Mononuclear cell (primary cell): Measurements from ENCODE around the gene RPL28. TPM values are rescaled to one million over a fixed set of nuclear protein-coding genes. Genes with fewer than 3 reads are reported as not detected.
"Not testable (repeated sequence)": the region's sequence is repeated elsewhere in the genome, so short reads cannot be mapped to it uniquely, and the experiment has no call there.

ENCODE experiments used
- H3K27me3 ChIP-seq: 2 replicates; pipeline ENCODE4 v1.6.0; 2011; ENCODE audit warnings: low read length, control low read depth; ENCODE audit not compliant: insufficient read depth
- H3K4me1 ChIP-seq: 2 replicates; pipeline ENCODE4 v1.5.1; 2011; ENCODE audit warnings: mild to moderate bottlenecking, low read length, control low read depth; ENCODE audit not compliant: insufficient read depth
- H3K4me3 ChIP-seq: 2 replicates; pipeline ENCODE4 v1.5.1; 2011; ENCODE audit warnings: mild to moderate bottlenecking, low read length, moderate library complexity
- H3K9me3 ChIP-seq: 2 replicates; pipeline ENCODE4 v1.5.1; 2011; ENCODE audit warnings: low read depth, mild to moderate bottlenecking, control low read depth, low read length
- total RNA-seq: library from RNA; depleted of rRNA; stranded (reverse); fragments of >200 nt; gene quantifications from one replicate; pipeline ENCODE4 v1.2.3, GENCODE V29; 2012

The RPL28 gene
- total RNA-seq, 1 donor: 605 TPM

DNA sequence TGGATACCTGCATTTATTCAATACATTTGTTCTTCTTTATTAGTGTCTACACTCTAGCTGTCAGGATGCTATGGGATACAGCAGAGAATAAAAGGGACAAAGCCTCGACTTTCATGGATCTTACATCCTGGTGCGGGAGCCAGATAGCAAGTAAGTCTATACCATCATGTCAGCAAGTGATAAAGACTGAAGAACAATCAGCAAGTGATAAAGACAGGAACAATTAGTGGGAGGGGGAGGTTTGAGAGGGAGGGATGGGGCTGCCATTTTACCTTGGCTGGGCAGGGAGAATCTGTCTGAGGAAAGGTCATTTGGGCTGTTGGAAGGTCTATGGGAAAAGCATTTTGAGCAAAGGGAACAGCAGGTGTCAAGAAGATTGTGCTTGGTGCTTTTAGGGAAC, 24.4 kb downstream of the RPL28 start:
- H3K27me3 ChIP-seq: no peaks in the 10 kb centered on the region
- H3K4me1 ChIP-seq: peaks cover 25% of the 10 kb centered on the region
- H3K9me3 ChIP-seq: no peaks in the 10 kb centered on the region
- no peak overlapping the region for H3K4me3 ChIP-seq

DNA sequence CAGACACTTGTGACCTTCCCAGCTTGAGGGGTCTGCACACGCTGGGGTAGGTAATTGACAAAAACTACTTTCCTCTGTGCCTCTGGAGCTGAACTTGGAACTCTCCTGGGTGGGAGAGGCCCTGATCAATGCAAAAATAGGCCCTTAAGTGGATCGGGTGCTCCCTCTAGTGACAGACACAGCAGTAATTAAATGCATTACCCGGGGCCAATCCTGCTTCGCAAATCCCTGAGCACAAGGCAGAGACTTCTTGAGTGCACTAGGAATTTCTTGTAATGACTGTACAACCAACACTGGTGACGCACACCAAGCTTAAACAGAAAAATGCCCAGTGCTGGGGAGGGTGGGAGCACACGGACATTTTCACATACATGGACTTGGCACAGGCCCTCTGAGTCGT, 32.5 kb downstream of the RPL28 start:
- no peak overlapping the region for H3K4me3 ChIP-seq
- no peaks in the 10 kb centered on the region for H3K27me3 ChIP-seq
- H3K4me1 ChIP-seq: peaks cover 17% of the 10 kb centered on the region
- H3K9me3 ChIP-seq: no peaks in the 10 kb centered on the region

GRCh38 chr19:55419103-55419502, 33.4 kb downstream of the RPL28 start:
- no peak overlapping the region for H3K4me3 ChIP-seq
- no peaks in the 10 kb centered on the region for H3K27me3 ChIP-seq
- H3K9me3 ChIP-seq: no peaks in the 10 kb centered on the region
- H3K4me1 ChIP-seq: peaks cover 17% of the 10 kb centered on the region

GRCh38 chr19:55419624-55420236, 34.0 kb downstream of the RPL28 start:
- no peaks in the 10 kb centered on the region for H3K27me3 ChIP-seq
- no peak overlapping the region for H3K4me3 ChIP-seq
- peaks cover 17% of the 10 kb centered on the region for H3K4me1 ChIP-seq
- no peaks in the 10 kb centered on the region for H3K9me3 ChIP-seq

DNA sequence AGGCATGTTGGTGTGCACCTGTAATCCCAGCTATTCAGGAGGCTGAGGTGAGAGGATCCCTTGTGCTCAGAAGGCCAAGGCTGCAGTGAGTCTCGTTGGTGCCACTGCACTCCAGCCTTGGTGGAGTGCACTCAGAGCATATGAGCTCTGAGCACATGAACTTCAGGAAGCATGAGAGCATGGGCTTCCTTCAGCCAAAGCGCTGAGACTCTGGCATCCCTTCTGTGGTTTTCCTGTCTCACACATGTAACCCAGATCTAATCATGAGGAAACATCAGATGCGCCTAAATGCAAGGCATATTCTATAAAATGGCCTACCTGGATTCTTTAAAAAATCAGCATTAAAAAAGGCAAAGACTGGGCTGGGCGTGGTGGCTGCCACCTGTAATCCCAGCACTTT, 35.5 kb downstream of the RPL28 start:
- H3K27me3 ChIP-seq, H3K4me3 ChIP-seq, H3K9me3 ChIP-seq: not testable (repeated sequence)
- H3K4me1 ChIP-seq: peaks cover 17% of the 10 kb centered on the region

- Histone ChIP-seq H3K4me1 (peaks cover 12% of the 10 kb centered on the region), H3K9me3 (no peaks in the 10 kb centered on the region), H3K27me3 (no peaks in the 10 kb centered on the region), H3K4me3 (no peak overlapping the region)
These were observed 37.7 kb downstream of the RPL28 start for GRCh38 chr19:55423225-55424005.

- Histone ChIP-seq H3K9me3 (no peaks in the 10 kb centered on the region), H3K4me1 (peaks cover 12% of the 10 kb centered on the region), H3K4me3 (no peak overlapping the region), H3K27me3 (no peaks in the 10 kb centered on the region)
These were observed 38.8 kb downstream of the RPL28 start for GRCh38 chr19:55424518-55424917.

GRCh38 chr19:55426042-55426441, 40.3 kb downstream of the RPL28 start:
- Histone ChIP-seq H3K4me3 (no peak overlapping the region), H3K27me3 (peaks cover 2% of the 10 kb centered on the region), H3K9me3 (no peaks in the 10 kb centered on the region), H3K4me1 (peaks cover 11% of the 10 kb centered on the region)

GRCh38 chr19:55431183-55431582, 45.5 kb downstream of the RPL28 start:
- Histone ChIP-seq H3K27me3 (peaks cover 30% of the 10 kb centered on the region), H3K9me3 (no peaks in the 10 kb centered on the region), H3K4me1 (no peaks in the 10 kb centered on the region), H3K4me3 (no peak overlapping the region)

GRCh38 chr19:55432241-55432959, 46.7 kb downstream of the RPL28 start:
- Histone ChIP-seq H3K27me3 (peaks cover 35% of the 10 kb centered on the region), H3K4me1 (no peaks in the 10 kb centered on the region), H3K4me3 (no peak overlapping the region)

GRCh38 chr19:55433292-55433691, 47.6 kb downstream of the RPL28 start:
- peaks cover 38% of the 10 kb centered on the region for H3K27me3 ChIP-seq
- H3K4me3 ChIP-seq: no peak overlapping the region
- no peaks in the 10 kb centered on the region for H3K9me3 ChIP-seq

More at GRCh38 chr19:55432241-55432959, 46.7 kb downstream of the RPL28 start:
- no peaks in the 10 kb centered on the region for H3K9me3 ChIP-seq

GRCh38 chr19:55434356-55434919, 48.7 kb downstream of the RPL28 start:
- peaks cover 48% of the 10 kb centered on the region for H3K27me3 ChIP-seq
- no peak overlapping the region for H3K4me3 ChIP-seq
- no peaks in the 10 kb centered on the region for H3K9me3 ChIP-seq
- H3K4me1 ChIP-seq: no peaks in the 10 kb centered on the region

More at GRCh38 chr19:55433292-55433691, 47.6 kb downstream of the RPL28 start:
- H3K4me1 ChIP-seq: no peaks in the 10 kb centered on the region

DNA sequence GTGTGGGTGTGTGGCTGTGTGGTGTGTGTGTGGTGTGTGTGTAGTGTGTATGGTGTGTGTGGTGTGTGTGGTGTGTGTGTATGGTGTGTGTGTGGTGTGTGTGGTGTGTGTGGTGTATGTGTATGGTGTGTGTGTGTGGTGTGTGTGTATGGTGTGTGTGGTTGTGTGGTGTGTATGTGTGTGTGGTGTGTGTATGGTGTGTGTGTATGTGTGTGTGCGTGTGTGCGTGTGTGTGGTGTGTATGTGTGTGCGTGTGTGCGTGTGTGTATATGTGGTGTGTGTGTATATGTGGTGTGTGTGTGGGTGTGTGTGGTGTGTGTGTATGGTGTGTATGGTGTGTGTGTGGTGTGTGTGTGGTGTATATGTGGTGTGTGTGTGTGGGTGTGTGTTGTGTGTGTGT, 49.3 kb downstream of the RPL28 start:
- Histone ChIP-seq H3K4me3 (no peak overlapping the region), H3K4me1 (no peaks in the 10 kb centered on the region), H3K27me3 (peaks cover 53% of the 10 kb centered on the region), H3K9me3 (no peaks in the 10 kb centered on the region)

- H3K4me3 ChIP-seq: no peak overlapping the region
- peaks cover 18% of the 10 kb centered on the region for H3K4me1 ChIP-seq
- peaks cover 61% of the 10 kb centered on the region for H3K27me3 ChIP-seq
- no peaks in the 10 kb centered on the region for H3K9me3 ChIP-seq
These were observed 51.1 kb downstream of the RPL28 start for GRCh38 chr19:55436847-55437246.

- Histone ChIP-seq H3K9me3 (no peaks in the 10 kb centered on the region), H3K27me3 (peaks cover 58% of the 10 kb centered on the region), H3K4me3 (no peak overlapping the region)
These were observed 51.7 kb downstream of the RPL28 start for GRCh38 chr19:55437410-55437809.

More at GRCh38 chr19:55437410-55437809, 51.7 kb downstream of the RPL28 start:
- H3K4me1 ChIP-seq: peaks cover 20% of the 10 kb centered on the region
